ENCODE results near the gene FSTL4. TPM values are rescaled to one million over a fixed set of nuclear protein-coding genes. Genes with fewer than 3 reads are reported as not detected.

Gene FSTL4
- total RNA-seq, 1 donor from 2014 or later, result 14.3 TPM

DNA sequence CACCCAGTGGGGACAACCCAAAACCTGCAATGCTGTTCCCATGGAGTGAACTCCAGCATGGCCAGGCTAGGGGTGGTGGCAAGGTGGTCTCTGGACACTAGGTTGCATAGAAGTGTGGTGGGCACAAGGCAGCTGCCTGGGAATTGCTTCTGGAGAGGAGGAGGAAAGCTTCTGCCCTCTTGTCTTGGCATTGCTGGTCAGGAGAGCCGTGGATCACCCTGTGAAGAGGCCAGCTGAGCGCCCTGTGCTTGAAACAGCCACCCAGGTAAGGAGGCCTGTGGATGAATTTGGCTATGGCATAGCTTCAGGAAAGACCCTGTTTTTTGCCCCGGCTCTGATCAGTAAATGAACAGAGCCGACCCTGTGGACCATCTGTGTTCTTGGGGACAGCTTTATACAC lies 287.4 kb downstream of the FSTL4 start:
- H3K9me3 Mint-ChIP-seq, result no peaks in the 10 kb centered on the region
- TF ChIP-seq, protein P1, sequence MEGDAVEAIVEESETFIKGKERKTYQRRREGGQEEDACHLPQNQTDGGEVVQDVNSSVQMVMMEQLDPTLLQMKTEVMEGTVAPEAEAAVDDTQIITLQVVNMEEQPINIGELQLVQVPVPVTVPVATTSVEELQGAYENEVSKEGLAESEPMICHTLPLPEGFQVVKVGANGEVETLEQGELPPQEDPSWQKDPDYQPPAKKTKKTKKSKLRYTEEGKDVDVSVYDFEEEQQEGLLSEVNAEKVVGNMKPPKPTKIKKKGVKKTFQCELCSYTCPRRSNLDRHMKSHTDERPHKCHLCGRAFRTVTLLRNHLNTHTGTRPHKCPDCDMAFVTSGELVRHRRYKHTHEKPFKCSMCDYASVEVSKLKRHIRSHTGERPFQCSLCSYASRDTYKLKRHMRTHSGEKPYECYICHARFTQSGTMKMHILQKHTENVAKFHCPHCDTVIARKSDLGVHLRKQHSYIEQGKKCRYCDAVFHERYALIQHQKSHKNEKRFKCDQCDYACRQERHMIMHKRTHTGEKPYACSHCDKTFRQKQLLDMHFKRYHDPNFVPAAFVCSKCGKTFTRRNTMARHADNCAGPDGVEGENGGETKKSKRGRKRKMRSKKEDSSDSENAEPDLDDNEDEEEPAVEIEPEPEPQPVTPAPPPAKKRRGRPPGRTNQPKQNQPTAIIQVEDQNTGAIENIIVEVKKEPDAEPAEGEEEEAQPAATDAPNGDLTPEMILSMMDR (IDR thresholded peaks at IDR 0.05; ENCODE audit: unreplicated experiment), result no peak
- H3K27ac Mint-ChIP-seq, result no peak overlapping the region
- no peaks in the 10 kb centered on the region for H3K36me3 Mint-ChIP-seq
- peaks cover 8% of the 10 kb centered on the region for H3K4me1 Mint-ChIP-seq
- DNase-seq (ENCODE audit: low spot score in 2 of 2, unreplicated experiment in 2 of 2), result no peak
- H3K4me3 Mint-ChIP-seq, result no peak overlapping the region
- H3K27me3 Mint-ChIP-seq (ENCODE audit: low read depth), result no peaks in the 10 kb centered on the region

DNA sequence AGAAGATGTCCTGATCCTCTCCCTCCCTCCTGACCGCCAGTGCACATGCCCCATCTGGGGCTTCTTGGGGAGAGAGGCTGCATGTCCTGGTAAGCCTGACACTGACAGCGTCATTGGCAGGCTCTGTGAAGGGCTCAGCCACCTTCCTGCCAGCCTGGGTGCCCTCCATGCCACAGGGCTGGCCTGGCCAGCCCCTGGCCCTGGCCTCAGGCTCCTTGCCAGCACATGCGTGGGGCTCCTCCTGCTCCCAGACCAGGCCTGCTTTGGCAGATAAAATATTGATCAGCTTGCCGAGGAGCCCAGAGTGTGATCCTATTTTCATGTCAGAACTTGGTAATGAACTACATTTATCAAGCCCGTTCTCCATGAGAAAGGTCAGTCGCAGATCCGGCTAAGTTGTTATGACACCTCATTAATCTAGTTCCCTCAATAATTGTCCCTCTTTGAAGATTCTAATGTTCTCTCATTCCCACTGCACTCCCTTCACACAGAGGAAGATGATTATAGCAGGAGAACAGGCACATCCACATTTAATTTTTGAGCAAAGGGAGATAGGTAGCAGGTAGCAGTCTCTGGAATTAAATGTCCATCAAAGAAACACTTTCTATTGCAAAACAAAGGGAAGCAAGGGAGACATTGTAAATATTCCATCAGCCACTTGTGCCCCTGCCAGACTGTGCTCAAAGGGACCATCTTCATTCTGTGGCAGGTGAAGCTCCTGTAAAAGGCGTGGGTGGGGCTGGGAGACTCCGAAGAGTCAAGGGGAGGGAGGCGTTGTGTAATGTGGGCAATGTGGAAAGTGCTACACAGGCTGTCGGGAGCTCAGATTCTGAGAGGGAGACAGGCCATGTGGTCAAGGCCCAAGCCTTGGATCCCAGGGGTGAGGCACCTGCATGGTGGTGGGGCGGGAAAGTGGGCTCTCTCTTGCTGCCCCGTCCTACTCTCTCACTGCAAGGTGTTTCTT lies 288.6 kb downstream of the FSTL4 start:
- no peak overlapping the region for H3K4me3 Mint-ChIP-seq
- H3K27me3 Mint-ChIP-seq (ENCODE audit: low read depth), result no peaks in the 10 kb centered on the region
- DNase-seq (ENCODE audit: low spot score in 2 of 2, unreplicated experiment in 2 of 2), result no peak
- H3K9me3 Mint-ChIP-seq, result no peaks in the 10 kb centered on the region
- TF ChIP-seq, protein P1 (IDR thresholded peaks at IDR 0.05; ENCODE audit: unreplicated experiment), result no peak
- H3K27ac Mint-ChIP-seq, result no peak overlapping the region
- H3K36me3 Mint-ChIP-seq, result no peaks in the 10 kb centered on the region
- H3K4me1 Mint-ChIP-seq, result peaks cover 8% of the 10 kb centered on the region

DNA sequence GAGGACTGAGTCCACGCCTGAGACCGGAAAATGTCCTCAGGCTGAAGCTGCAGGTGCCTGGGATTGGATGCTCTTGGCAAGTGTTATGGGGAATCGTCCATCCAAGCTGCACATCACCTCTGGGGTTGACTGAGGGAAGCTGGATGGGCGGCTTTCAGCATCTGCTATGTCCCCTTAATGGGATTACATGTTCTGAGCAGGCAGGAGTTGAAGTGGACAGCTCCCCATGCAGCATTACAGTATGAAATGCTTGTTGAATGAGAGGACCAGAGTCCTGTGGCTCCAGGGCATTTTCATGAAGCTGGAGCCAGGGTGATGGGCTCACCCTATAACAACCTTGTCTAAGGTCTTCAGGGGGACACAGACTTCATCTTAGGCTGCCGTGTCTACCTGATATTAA lies 289.6 kb downstream of the FSTL4 start:
- H3K9me3 Mint-ChIP-seq, result no peaks in the 10 kb centered on the region
- TF ChIP-seq, protein P1 (IDR thresholded peaks at IDR 0.05; ENCODE audit: unreplicated experiment), result no peak

DNA sequence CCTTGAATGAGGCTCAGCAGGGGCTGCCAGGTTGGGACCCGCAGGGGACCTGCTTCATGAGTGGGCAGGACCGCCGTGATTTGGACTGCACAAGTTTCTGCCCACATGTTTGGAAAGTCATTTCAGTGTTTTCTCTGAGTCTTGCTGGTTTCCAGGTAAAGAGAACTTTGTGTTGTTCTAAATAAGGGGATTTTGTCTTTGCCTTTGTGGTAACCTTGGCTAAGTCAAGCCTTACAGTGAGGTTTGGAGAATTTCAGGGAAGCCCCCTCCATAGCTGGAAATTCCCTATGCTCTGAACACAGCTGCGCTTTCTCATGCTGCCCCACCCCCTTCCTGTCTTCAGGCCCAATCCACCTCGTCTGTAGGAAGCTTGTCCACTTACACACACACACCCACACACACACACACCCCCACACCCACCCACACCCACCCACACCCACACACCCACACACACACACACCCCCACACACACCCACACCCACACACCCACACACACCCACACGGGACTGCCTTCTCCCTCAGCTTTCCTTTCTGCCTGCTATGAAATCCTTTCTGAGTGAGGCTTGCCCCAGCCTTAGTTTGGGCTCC lies 290.4 kb downstream of the FSTL4 start:
- H3K4me3 Mint-ChIP-seq, result no peak overlapping the region
- no peaks in the 10 kb centered on the region for H3K9me3 Mint-ChIP-seq
- no peaks in the 10 kb centered on the region for H3K36me3 Mint-ChIP-seq
- DNase-seq (ENCODE audit: low spot score in 2 of 2, unreplicated experiment in 2 of 2), result no peak
- H3K27ac Mint-ChIP-seq, result no peak overlapping the region
- TF ChIP-seq, protein P1 (IDR thresholded peaks at IDR 0.05; ENCODE audit: unreplicated experiment), result no peak
- peaks cover 8% of the 10 kb centered on the region for H3K4me1 Mint-ChIP-seq
- no peaks in the 10 kb centered on the region for H3K27me3 Mint-ChIP-seq (ENCODE audit: low read depth)

More for the DNA sequence above, 289.6 kb downstream of the FSTL4 start:
- no peak overlapping the region for H3K27ac Mint-ChIP-seq
- peaks cover 8% of the 10 kb centered on the region for H3K4me1 Mint-ChIP-seq
- no peak overlapping the region for H3K4me3 Mint-ChIP-seq
- no peaks in the 10 kb centered on the region for H3K36me3 Mint-ChIP-seq
- no peaks in the 10 kb centered on the region for H3K27me3 Mint-ChIP-seq (ENCODE audit: low read depth)
- DNase-seq (ENCODE audit: low spot score in 2 of 2, unreplicated experiment in 2 of 2), result no peak

DNA sequence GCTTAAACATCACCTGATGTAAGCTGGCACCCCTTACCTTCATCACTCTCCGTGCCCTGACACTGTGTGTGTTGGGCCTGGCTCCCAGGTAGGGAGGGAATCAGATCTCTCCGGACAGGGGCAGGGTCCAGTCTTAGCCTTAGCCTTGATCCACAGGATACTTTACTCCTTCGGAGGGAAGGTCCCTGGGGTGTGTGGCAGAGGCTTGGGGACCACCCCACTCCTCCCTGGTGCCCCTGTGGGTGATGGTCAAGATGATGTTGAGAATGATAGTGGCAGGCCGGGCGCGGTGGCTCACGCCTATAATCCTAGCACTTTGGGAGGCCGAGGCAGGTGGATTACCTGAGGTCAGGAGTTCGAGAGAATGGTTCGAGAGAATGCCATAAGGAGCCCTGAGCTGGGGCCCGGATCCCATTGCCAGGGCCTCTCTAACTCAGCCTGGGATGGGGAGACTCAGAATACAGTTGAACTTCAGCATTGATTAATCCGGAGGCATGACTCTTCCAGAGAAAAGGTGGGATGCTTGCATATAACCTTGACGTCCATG lies 291.0 kb downstream of the FSTL4 start:
- Mint-ChIP-seq H3K36me3 (no peaks in the 10 kb centered on the region), H3K9me3 (no peaks in the 10 kb centered on the region), H3K4me3 (no peak overlapping the region), H3K27ac (no peak overlapping the region), H3K4me1 (peaks cover 8% of the 10 kb centered on the region), H3K27me3 (ENCODE audit: low read depth) (no peaks in the 10 kb centered on the region)
- DNase-seq (ENCODE audit: low spot score in 2 of 2, unreplicated experiment in 2 of 2), result no peak
- TF ChIP-seq, protein P1 (IDR thresholded peaks at IDR 0.05; ENCODE audit: unreplicated experiment), result no peak
